Stimulated activated CD8-positive, alpha-beta memory T cell treated with anti-CD3 and anti-CD28 coated beads, Interleukin-15, amount 100 ng/mL, for 4 hours (primary cell): Measurements from ENCODE around the gene RBM26.
"Not testable (repeated sequence)": the region's sequence is repeated elsewhere in the genome, so short reads cannot be mapped to it uniquely, and the experiment has no call there.

Experiments used
- DNase-seq, 2 donors: peaks; one replicate each; pipeline ENCODE4 v3.0.0-alpha.2; 2020; ENCODE audit warnings: low read depth in 2 of 2

The RBM26 gene

GRCh38 chr13:79385694-79386093, 20.4 kb downstream of the RBM26 start:
- no peak for DNase-seq

- no peak for DNase-seq
These were observed 21.9 kb downstream of the RBM26 start for GRCh38 chr13:79384022-79384610.

- no peak for DNase-seq
These were observed 23.3 kb downstream of the RBM26 start for GRCh38 chr13:79382545-79383275.

- DNase-seq = no peak
These were observed 25.1 kb downstream of the RBM26 start for GRCh38 chr13:79380997-79381396.

GRCh38 chr13:79379274-79379673, 26.8 kb downstream of the RBM26 start:
- no peak for DNase-seq

- no peak for DNase-seq
These were observed 29.2 kb downstream of the RBM26 start for GRCh38 chr13:79376843-79377242.

GRCh38 chr13:79374578-79374977, 31.5 kb downstream of the RBM26 start:
- DNase-seq = no peak

GRCh38 chr13:79373916-79374315, 32.1 kb downstream of the RBM26 start:
- no peak for DNase-seq

- no peak for DNase-seq
These were observed 36.8 kb downstream of the RBM26 start for GRCh38 chr13:79369226-79369625.

GRCh38 chr13:79365981-79366380, 40.1 kb downstream of the RBM26 start:
- no peak for DNase-seq

- DNase-seq = no peak
These were observed 44.8 kb downstream of the RBM26 start for GRCh38 chr13:79361299-79361698.

- no peak for DNase-seq
These were observed 46.0 kb downstream of the RBM26 start for GRCh38 chr13:79360095-79360494.

- no peak for DNase-seq
These were observed 47.0 kb downstream of the RBM26 start for GRCh38 chr13:79359064-79359463.

GRCh38 chr13:79354285-79354684, 51.8 kb downstream of the RBM26 start:
- no peak for DNase-seq

- DNase-seq = no peak
These were observed 52.4 kb downstream of the RBM26 start for GRCh38 chr13:79353693-79354092.

- DNase-seq = no peak
These were observed 53.9 kb downstream of the RBM26 start for GRCh38 chr13:79352107-79352506.

- not testable (repeated sequence) for DNase-seq
These were observed 56.4 kb downstream of the RBM26 start for GRCh38 chr13:79349608-79350007.

- DNase-seq = no peak
These were observed 57.0 kb downstream of the RBM26 start for GRCh38 chr13:79349011-79349410.

- no peak for DNase-seq
These were observed 59.6 kb downstream of the RBM26 start for GRCh38 chr13:79346300-79346914.

- DNase-seq = no peak
These were observed 64.9 kb downstream of the RBM26 start for GRCh38 chr13:79341202-79341601.

- DNase-seq = no peak
These were observed 65.6 kb downstream of the RBM26 start for GRCh38 chr13:79340490-79340889.

- DNase-seq = no peak
These were observed 67.7 kb downstream of the RBM26 start for GRCh38 chr13:79338343-79338742.

- no peak for DNase-seq
These were observed 69.1 kb downstream of the RBM26 start for GRCh38 chr13:79336966-79337365.
